Left forelimb (tissue), 1 donor: ENCODE data around the gene APLP1.
"Not testable (repeated sequence)": the region's sequence is repeated elsewhere in the genome, so short reads cannot be mapped to it uniquely, and the experiment has no call there.

Experiments
- DNase-seq: peaks from one replicate; pipeline ENCODE4 v3.0.0-alpha.2; 2018; ENCODE audit warnings: low spot score

The APLP1 gene

GRCh38 chr19:35868172-35868822, at the start of gene APLP1:
APLP1 (plus strand) TSS chr19:35868574; CDS start chr19:35868637, 63 bp downstream.
- peak; percentile 79 for DNase-seq

GRCh38 chr19:35822579-35822978, 45.8 kb upstream of the APLP1 start:
- no peak for DNase-seq

GRCh38 chr19:35824150-35824549, 44.2 kb upstream of the APLP1 start:
- DNase-seq, result no peak

- peak; percentile 79 for DNase-seq
These were observed 39.6 kb upstream of the APLP1 start for GRCh38 chr19:35828692-35829301.

- DNase-seq, result no peak
These were observed 37.4 kb upstream of the APLP1 start for GRCh38 chr19:35830986-35831385.

GRCh38 chr19:35832054-35832453, 36.3 kb upstream of the APLP1 start:
- no peak for DNase-seq

GRCh38 chr19:35833972-35834371, 34.4 kb upstream of the APLP1 start:
- DNase-seq, result no peak

GRCh38 chr19:35836096-35836495, 32.3 kb upstream of the APLP1 start:
- DNase-seq, result not testable (repeated sequence)

- no peak for DNase-seq
These were observed 26.3 kb upstream of the APLP1 start for GRCh38 chr19:35841961-35842595.

GRCh38 chr19:35842666-35843272, 25.6 kb upstream of the APLP1 start:
- DNase-seq, result no peak

GRCh38 chr19:35843676-35844481, 24.5 kb upstream of the APLP1 start:
- no peak for DNase-seq

GRCh38 chr19:35844482-35845214, 23.7 kb upstream of the APLP1 start:
- DNase-seq, result no peak

- no peak for DNase-seq
These were observed 22.9 kb upstream of the APLP1 start for GRCh38 chr19:35845215-35846037.

GRCh38 chr19:35846038-35846668, 22.2 kb upstream of the APLP1 start:
- DNase-seq, result no peak

- DNase-seq, result no peak
These were observed 20.5 kb upstream of the APLP1 start for GRCh38 chr19:35847911-35848310.

- no peak for DNase-seq
These were observed 19.9 kb upstream of the APLP1 start for GRCh38 chr19:35848486-35848885.

- no peak for DNase-seq
These were observed 19.4 kb upstream of the APLP1 start for GRCh38 chr19:35848919-35849505.

- DNase-seq, result no peak
These were observed 17.0 kb upstream of the APLP1 start for GRCh38 chr19:35851213-35852028.
